ENCODE data around the gene SPDYA.

Gene SPDYA

GRCh38 chr2:28833740-28834470, 23.3 kb downstream of the SPDYA start:
- no peak for DNase-seq

- DNase-seq, result no peak
Measured at GRCh38 chr2:28835781-28836180, 25.1 kb downstream of the SPDYA start.

GRCh38 chr2:28838971-28839370, 28.3 kb downstream of the SPDYA start:
- no peak for DNase-seq

GRCh38 chr2:28842042-28842441, 31.4 kb downstream of the SPDYA start:
- no peak for DNase-seq

- no peak for DNase-seq
Measured at GRCh38 chr2:28855193-28855592, 44.6 kb downstream of the SPDYA start.

GRCh38 chr2:28855977-28856376, 45.3 kb downstream of the SPDYA start:
- DNase-seq, result no peak

- no peak for DNase-seq
Measured at GRCh38 chr2:28868611-28869010, 58.0 kb downstream of the SPDYA start.

- no peak for DNase-seq
Measured at GRCh38 chr2:28869494-28870145, 59.0 kb downstream of the SPDYA start.

- peak; percentile 88 for DNase-seq
Measured at GRCh38 chr2:28870146-28870891, 59.7 kb downstream of the SPDYA start, which contains the start of gene TRMT61B. Gene TRMT61B, minus strand, starts transcription at chr2:28870309. Its CDS starts 32 bp downstream, at chr2:28870277.

- no peak for DNase-seq
Measured at GRCh38 chr2:28871620-28872019, 61.0 kb downstream of the SPDYA start.

- DNase-seq, result no peak
Measured at GRCh38 chr2:28880193-28880592, 69.6 kb downstream of the SPDYA start.

GRCh38 chr2:28893488-28893887, 82.9 kb downstream of the SPDYA start:
- no peak for DNase-seq

GRCh38 chr2:28894470-28895188, 84.0 kb downstream of the SPDYA start, which contains the start of gene WDR43:
Gene WDR43, plus strand, starts transcription at chr2:28894667. Its CDS starts 32 bp downstream, at chr2:28894699.
- peak; percentile 98 for DNase-seq

GRCh38 chr2:28895189-28895893, 84.7 kb downstream of the SPDYA start:
- peak; percentile 25 for DNase-seq

- no peak for DNase-seq
Measured at GRCh38 chr2:28896906-28897305, 86.3 kb downstream of the SPDYA start.

- no peak for DNase-seq
Measured at GRCh38 chr2:28898048-28898447, 87.4 kb downstream of the SPDYA start.
